ENCODE results near the gene PTPN22. TPM values are rescaled to one million over a fixed set of nuclear protein-coding genes. Genes with fewer than 3 reads are reported as not detected.

The PTPN22 gene
- total and polyA plus RNA-seq, 9 of the 15 experiments (the other 6 are each of a cell fraction or from before 2014, with no cell fraction given): 0.45 to 4.6 (median 1.1) TPM

- TF ChIP-seq ZNF592 (IDR thresholded peaks at IDR 0.05): peak; percentile 33; the same call in 1 of the 2 replicates
- no peak for TF ChIP-seq BMI1 (IDR thresholded peaks at IDR 0.05; ENCODE audit: low read length)
- TF ChIP-seq NRF1 (conservative IDR thresholded peaks at IDR 0.05 in 1 of 2, IDR thresholded peaks at IDR 0.05 in 1 of 2): no peak
- TF ChIP-seq ELK1 (CRISPR knock-in tag; IDR thresholded peaks at IDR 0.05): no peak
- TF ChIP-seq, protein P1, sequence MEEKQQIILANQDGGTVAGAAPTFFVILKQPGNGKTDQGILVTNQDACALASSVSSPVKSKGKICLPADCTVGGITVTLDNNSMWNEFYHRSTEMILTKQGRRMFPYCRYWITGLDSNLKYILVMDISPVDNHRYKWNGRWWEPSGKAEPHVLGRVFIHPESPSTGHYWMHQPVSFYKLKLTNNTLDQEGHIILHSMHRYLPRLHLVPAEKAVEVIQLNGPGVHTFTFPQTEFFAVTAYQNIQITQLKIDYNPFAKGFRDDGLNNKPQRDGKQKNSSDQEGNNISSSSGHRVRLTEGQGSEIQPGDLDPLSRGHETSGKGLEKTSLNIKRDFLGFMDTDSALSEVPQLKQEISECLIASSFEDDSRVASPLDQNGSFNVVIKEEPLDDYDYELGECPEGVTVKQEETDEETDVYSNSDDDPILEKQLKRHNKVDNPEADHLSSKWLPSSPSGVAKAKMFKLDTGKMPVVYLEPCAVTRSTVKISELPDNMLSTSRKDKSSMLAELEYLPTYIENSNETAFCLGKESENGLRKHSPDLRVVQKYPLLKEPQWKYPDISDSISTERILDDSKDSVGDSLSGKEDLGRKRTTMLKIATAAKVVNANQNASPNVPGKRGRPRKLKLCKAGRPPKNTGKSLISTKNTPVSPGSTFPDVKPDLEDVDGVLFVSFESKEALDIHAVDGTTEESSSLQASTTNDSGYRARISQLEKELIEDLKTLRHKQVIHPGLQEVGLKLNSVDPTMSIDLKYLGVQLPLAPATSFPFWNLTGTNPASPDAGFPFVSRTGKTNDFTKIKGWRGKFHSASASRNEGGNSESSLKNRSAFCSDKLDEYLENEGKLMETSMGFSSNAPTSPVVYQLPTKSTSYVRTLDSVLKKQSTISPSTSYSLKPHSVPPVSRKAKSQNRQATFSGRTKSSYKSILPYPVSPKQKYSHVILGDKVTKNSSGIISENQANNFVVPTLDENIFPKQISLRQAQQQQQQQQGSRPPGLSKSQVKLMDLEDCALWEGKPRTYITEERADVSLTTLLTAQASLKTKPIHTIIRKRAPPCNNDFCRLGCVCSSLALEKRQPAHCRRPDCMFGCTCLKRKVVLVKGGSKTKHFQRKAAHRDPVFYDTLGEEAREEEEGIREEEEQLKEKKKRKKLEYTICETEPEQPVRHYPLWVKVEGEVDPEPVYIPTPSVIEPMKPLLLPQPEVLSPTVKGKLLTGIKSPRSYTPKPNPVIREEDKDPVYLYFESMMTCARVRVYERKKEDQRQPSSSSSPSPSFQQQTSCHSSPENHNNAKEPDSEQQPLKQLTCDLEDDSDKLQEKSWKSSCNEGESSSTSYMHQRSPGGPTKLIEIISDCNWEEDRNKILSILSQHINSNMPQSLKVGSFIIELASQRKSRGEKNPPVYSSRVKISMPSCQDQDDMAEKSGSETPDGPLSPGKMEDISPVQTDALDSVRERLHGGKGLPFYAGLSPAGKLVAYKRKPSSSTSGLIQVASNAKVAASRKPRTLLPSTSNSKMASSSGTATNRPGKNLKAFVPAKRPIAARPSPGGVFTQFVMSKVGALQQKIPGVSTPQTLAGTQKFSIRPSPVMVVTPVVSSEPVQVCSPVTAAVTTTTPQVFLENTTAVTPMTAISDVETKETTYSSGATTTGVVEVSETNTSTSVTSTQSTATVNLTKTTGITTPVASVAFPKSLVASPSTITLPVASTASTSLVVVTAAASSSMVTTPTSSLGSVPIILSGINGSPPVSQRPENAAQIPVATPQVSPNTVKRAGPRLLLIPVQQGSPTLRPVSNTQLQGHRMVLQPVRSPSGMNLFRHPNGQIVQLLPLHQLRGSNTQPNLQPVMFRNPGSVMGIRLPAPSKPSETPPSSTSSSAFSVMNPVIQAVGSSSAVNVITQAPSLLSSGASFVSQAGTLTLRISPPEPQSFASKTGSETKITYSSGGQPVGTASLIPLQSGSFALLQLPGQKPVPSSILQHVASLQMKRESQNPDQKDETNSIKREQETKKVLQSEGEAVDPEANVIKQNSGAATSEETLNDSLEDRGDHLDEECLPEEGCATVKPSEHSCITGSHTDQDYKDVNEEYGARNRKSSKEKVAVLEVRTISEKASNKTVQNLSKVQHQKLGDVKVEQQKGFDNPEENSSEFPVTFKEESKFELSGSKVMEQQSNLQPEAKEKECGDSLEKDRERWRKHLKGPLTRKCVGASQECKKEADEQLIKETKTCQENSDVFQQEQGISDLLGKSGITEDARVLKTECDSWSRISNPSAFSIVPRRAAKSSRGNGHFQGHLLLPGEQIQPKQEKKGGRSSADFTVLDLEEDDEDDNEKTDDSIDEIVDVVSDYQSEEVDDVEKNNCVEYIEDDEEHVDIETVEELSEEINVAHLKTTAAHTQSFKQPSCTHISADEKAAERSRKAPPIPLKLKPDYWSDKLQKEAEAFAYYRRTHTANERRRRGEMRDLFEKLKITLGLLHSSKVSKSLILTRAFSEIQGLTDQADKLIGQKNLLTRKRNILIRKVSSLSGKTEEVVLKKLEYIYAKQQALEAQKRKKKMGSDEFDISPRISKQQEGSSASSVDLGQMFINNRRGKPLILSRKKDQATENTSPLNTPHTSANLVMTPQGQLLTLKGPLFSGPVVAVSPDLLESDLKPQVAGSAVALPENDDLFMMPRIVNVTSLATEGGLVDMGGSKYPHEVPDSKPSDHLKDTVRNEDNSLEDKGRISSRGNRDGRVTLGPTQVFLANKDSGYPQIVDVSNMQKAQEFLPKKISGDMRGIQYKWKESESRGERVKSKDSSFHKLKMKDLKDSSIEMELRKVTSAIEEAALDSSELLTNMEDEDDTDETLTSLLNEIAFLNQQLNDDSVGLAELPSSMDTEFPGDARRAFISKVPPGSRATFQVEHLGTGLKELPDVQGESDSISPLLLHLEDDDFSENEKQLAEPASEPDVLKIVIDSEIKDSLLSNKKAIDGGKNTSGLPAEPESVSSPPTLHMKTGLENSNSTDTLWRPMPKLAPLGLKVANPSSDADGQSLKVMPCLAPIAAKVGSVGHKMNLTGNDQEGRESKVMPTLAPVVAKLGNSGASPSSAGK (IDR thresholded peaks at IDR 0.05): peak; percentile 21; the same call in 1 of the 2 replicates
- no peak for TF ChIP-seq ETV6 (IDR thresholded peaks at IDR 0.05; ENCODE audit: borderline replicate concordance in 1 of 2, low read depth in 2 of 2, low read length in 1 of 2)
- TF ChIP-seq ETV6 (CRISPR knock-in tag; IDR thresholded peaks at IDR 0.05; ENCODE audit: borderline replicate concordance): no peak
- no peak for TF ChIP-seq ZSCAN32 (CRISPR knock-in tag; IDR thresholded peaks at IDR 0.05)
- no peak for TF ChIP-seq SMARCC2 (IDR thresholded peaks at IDR 0.05; ENCODE audit: low read depth)
- TF ChIP-seq, protein P2, sequence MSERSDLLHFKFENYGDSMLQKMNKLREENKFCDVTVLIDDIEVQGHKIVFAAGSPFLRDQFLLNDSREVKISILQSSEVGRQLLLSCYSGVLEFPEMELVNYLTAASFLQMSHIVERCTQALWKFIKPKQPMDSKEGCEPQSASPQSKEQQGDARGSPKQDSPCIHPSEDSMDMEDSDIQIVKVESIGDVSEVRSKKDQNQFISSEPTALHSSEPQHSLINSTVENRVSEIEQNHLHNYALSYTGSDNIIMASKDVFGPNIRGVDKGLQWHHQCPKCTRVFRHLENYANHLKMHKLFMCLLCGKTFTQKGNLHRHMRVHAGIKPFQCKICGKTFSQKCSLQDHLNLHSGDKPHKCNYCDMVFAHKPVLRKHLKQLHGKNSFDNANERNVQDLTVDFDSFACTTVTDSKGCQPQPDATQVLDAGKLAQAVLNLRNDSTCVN (CRISPR knock-in tag; IDR thresholded peaks at IDR 0.05): no peak
Observed at GRCh38 chr1:113818578-113818977, 52.9 kb downstream of the PTPN22 start (continued).

Data from K562 (cell line).